Measurements from ENCODE around the gene LILRB4. TPM values are rescaled to one million over a fixed set of nuclear protein-coding genes. Genes with fewer than 3 reads are reported as not detected.

Gene LILRB4
- total and polyA plus RNA-seq, 2 of the 4 experiments (the other 2 are of a cell fraction), result not detected

- Histone ChIP-seq H4K8ac (ENCODE audit: low read depth in 2 of 2, low read length in 2 of 2) (no peak overlapping the region), H3K27ac (ENCODE audit: insufficient read depth, low read length) (no peak overlapping the region), H3K9me3 (ENCODE audit: control insufficient read depth, insufficient read depth, low read length) (peaks cover 20% of the 10 kb centered on the region), H2BK120ac (ENCODE audit: low read depth, low read length) (no peak overlapping the region), H3K79me1 (ENCODE audit: low read depth in 1 of 2, low read length in 2 of 2) (no peaks in the 10 kb centered on the region), H2AK5ac (ENCODE audit: low read depth, low read length) (no peak overlapping the region), H3K27me3 (ENCODE audit: control insufficient read depth, insufficient read depth, low read length) (no peaks in the 10 kb centered on the region), H2AK9ac (replicated peaks; ENCODE audit: low read depth, low read length, poor library complexity) (no peak overlapping the region), H3K4me1 (ENCODE audit: control insufficient read depth, insufficient read depth, low read length) (no peaks in the 10 kb centered on the region), H3K36me3 (ENCODE audit: control insufficient read depth, insufficient read depth, low read length) (no peaks in the 10 kb centered on the region), H4K20me1 (ENCODE audit: insufficient read depth, low read length) (no peaks in the 10 kb centered on the region), H2AFZ (replicated peaks; ENCODE audit: low read length, poor library complexity) (no peak overlapping the region), H3K4me2 (ENCODE audit: low read depth, low read length) (no peak overlapping the region), H3K23ac (ENCODE audit: low read depth, low read length) (no peak overlapping the region), H2BK15ac (ENCODE audit: low read depth, low read length) (no peak overlapping the region), H3K14ac (replicated peaks; ENCODE audit: low read depth, low read length) (no peak overlapping the region), H3K9ac (ENCODE audit: low read depth, low read length) (no peak overlapping the region), H3K4me3 (ENCODE audit: insufficient read depth, low read depth, low read length) (no peak overlapping the region), H3K4ac (ENCODE audit: low read depth, low read length) (no peak overlapping the region), H3K18ac (ENCODE audit: low read depth, low read length) (no peak overlapping the region), H3K9me1 (ENCODE audit: insufficient read depth, low read length) (no peaks in the 10 kb centered on the region), H2BK20ac (ENCODE audit: low read depth, low read length) (no peak overlapping the region), H4K91ac (ENCODE audit: insufficient read depth, low read depth, low read length) (no peak overlapping the region), H4K5ac (ENCODE audit: low read depth, low read length) (no peak overlapping the region), H2BK5ac (ENCODE audit: low read depth, low read length, poor library complexity, severe bottlenecking) (no peak overlapping the region), H3K56ac (ENCODE audit: extremely low read depth, insufficient read depth, low read length) (no peak overlapping the region)
- ATAC-seq (ENCODE audit: low read depth) (no peak), DNase-seq (no peak)
- TF ChIP-seq CEBPB (IDR thresholded peaks at IDR 0.05; ENCODE audit: low read depth, low read length) (no peak), SMC3 (IDR thresholded peaks at IDR 0.05; ENCODE audit: low read depth, low read length) (no peak), CTCF (conservative IDR thresholded peaks at IDR 0.05; ENCODE audit: low read depth, low read length) (no peak), FOS (IDR thresholded peaks at IDR 0.05; ENCODE audit: low read depth, low read length) (no peak), BHLHE40 (IDR thresholded peaks at IDR 0.05; ENCODE audit: low read depth, low read length) (no peak), RFX5 (IDR thresholded peaks at IDR 0.05; ENCODE audit: low read depth, low read length) (no peak), MAZ (IDR thresholded peaks at IDR 0.05; ENCODE audit: borderline replicate concordance, low read depth, low read length) (no peak), ELK1 (IDR thresholded peaks at IDR 0.05; ENCODE audit: borderline replicate concordance, low read depth, low read length) (no peak), RAD21 (IDR thresholded peaks at IDR 0.05; ENCODE audit: low read length) (no peak), POLR2A (IDR thresholded peaks at IDR 0.05; ENCODE audit: low read depth, low read length) (no peak), MAFK (IDR thresholded peaks at IDR 0.05; ENCODE audit: low read depth, low read length) (no peak), USF2 (IDR thresholded peaks at IDR 0.05; ENCODE audit: low read depth, low read length) (no peak), MXI1 (IDR thresholded peaks at IDR 0.05; ENCODE audit: borderline replicate concordance, low read depth, low read length) (no peak)
- WGBS, 2 experiments (ENCODE audit: extremely low coverage in 2 of 2, insufficient read length in 1 of 2), result 27% methylated on average over 3 of the region's 19 CpGs; no CpG with 5 or more reads in 1 of the 2 experiments
- BruUV-seq (replicated peaks), result no TSS peak
- dilution Hi-C loops (cut with HindIII; ENCODE audit: low sequenced_read_pairs, unreplicated experiment) (no loop called here), intact Hi-C loops (cut with micrococcal nuclease) (no loop called here), in situ Hi-C loops (cut with MboI; ENCODE audit: low sequenced_read_pairs) (no loop called here)
- POLR2A ChIA-PET (ENCODE audit: unreplicated experiment), result no interaction called here
- CTCF ChIA-PET, result no interaction called here
These were observed 16.4 kb upstream of the LILRB4 start for GRCh38 chr19:54646331-54646841.

Measured in IMR-90 (cell line).